Lower leg skin (tissue), 3 donors: ENCODE measurements around the gene ZNF408.

Source experiments
- POLR2A ChIP-seq, 2 donors: fragments of 450-650 bp; IDR thresholded peaks; one replicate each; pipeline ENCODE4 v1.6.1; 2016 to 2017; ENCODE audit warnings: antibody characterized with exemption in 2 of 2, mild to moderate bottlenecking in 1 of 2, moderate library complexity in 1 of 2
- TF ChIP-seq, protein P1 (sequence below), 3 donors: fragments of 450-650 bp; IDR thresholded peaks; one replicate each; pipeline ENCODE4 v1.5.1; 2016; ENCODE audit warnings: antibody characterized with exemption in 3 of 3, mild to moderate bottlenecking in 3 of 3, moderate library complexity in 2 of 3

DNA sequence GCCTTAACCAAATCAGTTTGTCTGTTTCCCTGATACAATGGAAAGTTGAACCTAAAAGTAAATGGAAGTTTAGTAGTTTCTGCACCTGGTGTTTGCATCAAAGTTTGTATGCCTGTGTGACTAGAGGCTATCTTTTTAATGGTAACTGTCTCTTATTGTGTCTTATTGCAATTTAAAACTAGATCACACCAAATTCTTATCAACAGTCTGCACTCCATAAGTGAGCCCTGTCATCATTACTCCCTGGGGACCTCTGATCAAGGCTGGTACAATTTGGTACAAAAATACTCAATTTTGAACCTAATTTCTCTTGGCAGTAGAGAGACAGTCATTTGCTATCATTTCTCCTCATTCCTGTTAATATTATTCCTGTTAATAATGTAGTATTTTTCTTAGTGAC is 38.5 kb upstream of the ZNF408 start:
- TF ChIP-seq, protein P1, sequence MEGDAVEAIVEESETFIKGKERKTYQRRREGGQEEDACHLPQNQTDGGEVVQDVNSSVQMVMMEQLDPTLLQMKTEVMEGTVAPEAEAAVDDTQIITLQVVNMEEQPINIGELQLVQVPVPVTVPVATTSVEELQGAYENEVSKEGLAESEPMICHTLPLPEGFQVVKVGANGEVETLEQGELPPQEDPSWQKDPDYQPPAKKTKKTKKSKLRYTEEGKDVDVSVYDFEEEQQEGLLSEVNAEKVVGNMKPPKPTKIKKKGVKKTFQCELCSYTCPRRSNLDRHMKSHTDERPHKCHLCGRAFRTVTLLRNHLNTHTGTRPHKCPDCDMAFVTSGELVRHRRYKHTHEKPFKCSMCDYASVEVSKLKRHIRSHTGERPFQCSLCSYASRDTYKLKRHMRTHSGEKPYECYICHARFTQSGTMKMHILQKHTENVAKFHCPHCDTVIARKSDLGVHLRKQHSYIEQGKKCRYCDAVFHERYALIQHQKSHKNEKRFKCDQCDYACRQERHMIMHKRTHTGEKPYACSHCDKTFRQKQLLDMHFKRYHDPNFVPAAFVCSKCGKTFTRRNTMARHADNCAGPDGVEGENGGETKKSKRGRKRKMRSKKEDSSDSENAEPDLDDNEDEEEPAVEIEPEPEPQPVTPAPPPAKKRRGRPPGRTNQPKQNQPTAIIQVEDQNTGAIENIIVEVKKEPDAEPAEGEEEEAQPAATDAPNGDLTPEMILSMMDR (IDR thresholded peaks at IDR 0.05) = no peak
- no peak for TF ChIP-seq POLR2A (IDR thresholded peaks at IDR 0.05)
